Measurements from ENCODE around the gene MICB. TPM values are rescaled to one million over a fixed set of nuclear protein-coding genes. Genes with fewer than 3 reads are reported as not detected.

The MICB gene
- total and polyA plus RNA-seq, 2 of the 8 experiments (the other 6 are each of a cell fraction or from before 2014, with no cell fraction given): 16.2 to 25.3 TPM

GRCh38 chr6:31546339-31546957 lies 48.5 kb downstream of the MICB start, which contains the start of gene ATP6V1G2 (continued):
- TF ChIP-seq MAX (IDR thresholded peaks at IDR 0.05) (peak; percentile 87), NRF1 (IDR thresholded peaks at IDR 0.05; ENCODE audit: low read depth, low read length) (no peak), EP300 (IDR thresholded peaks at IDR 0.05; ENCODE audit: borderline replicate concordance in 1 of 2, low read depth in 2 of 2, low read length in 2 of 2) (peak in 1 of 2 experiments; percentile 79; a peak in 1 of 3 replicates), E2F6 (IDR thresholded peaks at IDR 0.05) (no peak), SIRT6 (IDR thresholded peaks at IDR 0.05; ENCODE audit: low read length) (no peak), BACH1 (IDR thresholded peaks at IDR 0.05; ENCODE audit: low read length) (no peak), SP1 (IDR thresholded peaks at IDR 0.05; ENCODE audit: low read depth, low read length) (peak; percentile 90), CBX8 (IDR thresholded peaks at IDR 0.05; ENCODE audit: borderline replicate concordance, low read depth, low read length) (no peak), CHD2 (IDR thresholded peaks at IDR 0.05; ENCODE audit: low read length) (peak; percentile 68), ZNF274 (IDR thresholded peaks at IDR 0.05; ENCODE audit: borderline replicate concordance, extremely low read depth, low read length) (no peak), TBP (IDR thresholded peaks at IDR 0.05; ENCODE audit: low read depth, low read length) (0 out of 2 replicates have a peak, but pooled peaks have one; percentile 43), POLR2A (IDR thresholded peaks at IDR 0.05; ENCODE audit: control extremely low read depth in 1 of 2, low read depth in 2 of 2, low read length in 2 of 2) (0 out of 3 replicates have a peak, but pooled peaks of 1 of the 2 experiments have one; percentile 83)
